Endodermal cell (in vitro differentiated cells): ENCODE measurements around the gene GSTT2. TPM values are rescaled to one million over a fixed set of nuclear protein-coding genes. Genes with fewer than 3 reads are reported as not detected.
A peak's percentile ranks its signal among the peaks of the same experiment; 100 is the strongest.
"Not testable (repeated sequence)": the region's sequence is repeated elsewhere in the genome, so short reads cannot be mapped to it uniquely, and the experiment has no call there.

Source experiments
- DNase-seq: peaks from one replicate; pipeline ENCODE4 v3.0.0-alpha.2; 2017
- H3K27ac ChIP-seq: 2 replicates; pipeline ENCODE4 v1.5.1; 2013; ENCODE audit warnings: mild to moderate bottlenecking, low read depth, low read length, moderate library complexity
- H3K27me3 ChIP-seq: 2 replicates; pipeline ENCODE4 v1.6.1; 2013; ENCODE audit warnings: mild to moderate bottlenecking, low read length, moderate library complexity; ENCODE audit not compliant: insufficient read depth, control insufficient read depth, poor library complexity, severe bottlenecking
- H3K36me3 ChIP-seq: 2 replicates; pipeline ENCODE4 v1.7.0; 2013; ENCODE audit warnings: mild to moderate bottlenecking, low read length, moderate library complexity; ENCODE audit not compliant: control insufficient read depth, insufficient read depth
- H3K4me1 ChIP-seq: one replicate; pipeline ENCODE4 v1.7.0; 2013; ENCODE audit warnings: low read length; ENCODE audit not compliant: control insufficient read depth, insufficient read depth
- H3K4me3 ChIP-seq: 2 replicates; pipeline ENCODE4 v1.5.1; 2013; ENCODE audit warnings: mild to moderate bottlenecking, low read length, moderate library complexity
- H3K9ac ChIP-seq: 2 replicates; pipeline ENCODE4 v1.6.1; 2013; ENCODE audit warnings: mild to moderate bottlenecking, low read length, moderate library complexity; ENCODE audit not compliant: poor library complexity, severe bottlenecking; ENCODE audit errors: extremely low read depth
- H3K9me3 ChIP-seq: 2 replicates; pipeline ENCODE4 v1.6.1; 2013; ENCODE audit warnings: mild to moderate bottlenecking, low read length, moderate library complexity; ENCODE audit not compliant: control insufficient read depth
- H3K27ac Mint-ChIP-seq: 2 replicates; pipeline ENCODE4 v1.8.0; 2020; ENCODE audit warnings: mixed read lengths
- H3K27me3 Mint-ChIP-seq: 2 replicates; pipeline ENCODE4 v1.8.0; 2021; ENCODE audit warnings: mild to moderate bottlenecking, mixed read lengths; ENCODE audit not compliant: insufficient read depth
- H3K36me3 Mint-ChIP-seq: 2 replicates; pipeline ENCODE4 v1.8.0; 2020; ENCODE audit warnings: low read depth, mixed read lengths
- H3K4me1 Mint-ChIP-seq: 2 replicates; pipeline ENCODE4 v1.8.0; 2020; ENCODE audit warnings: mixed read lengths
- H3K4me3 Mint-ChIP-seq: 2 replicates; pipeline ENCODE4 v1.8.0; 2020; ENCODE audit warnings: mild to moderate bottlenecking, moderate library complexity, mixed read lengths
- H3K9me3 Mint-ChIP-seq: 2 replicates; pipeline ENCODE4 v1.8.0; 2020; ENCODE audit warnings: mild to moderate bottlenecking, mixed read lengths
- CTCF ChIP-seq: fragments of 200-600 bp; sonication (generic); conservative IDR thresholded peaks from 2 replicates; pipeline ENCODE4 v1.5.0; 2021; ENCODE audit warnings: antibody characterized with exemption, mild to moderate bottlenecking
- WGBS, 2 experiments: methylation state at CpG; one replicate each; pipeline versions ENCODE4 v1.1.5 to v1.1.7; 2013; ENCODE audit warnings: missing lambda C conversion rate in 2 of 2, mixed read lengths in 1 of 2; ENCODE audit not compliant: insufficient coverage in 1 of 2, insufficient read length in 1 of 2; 5-methylcytosine and 5-hydroxymethylcytosine counted together
- total RNA-seq, 2 donors: library from RNA; stranded (reverse); fragmentation: NEBNext Ultra II Directional in 1 of 2; extraction: Animal tissue kit (Norgen Biotek cat#: 25700) in 1 of 2; gene quantifications; 2 replicates in 1 of 2; 3 replicates in 1 of 2; pipeline ENCODE4 v1.2.1, GENCODE V29; 2021

GSTT2 gene
- total RNA-seq, 2 donors from 2014 or later, result 0.51 to 3.7 TPM

- 94 to 100% methylated on average over 2 to 3 of the region's 3 CpGs for WGBS, 2 experiments
- no peak for TF ChIP-seq CTCF
- Mint-ChIP-seq H3K36me3 (peaks cover 31% of the 10 kb centered on the region), H3K27ac (no peak overlapping the region), H3K27me3 (no peaks in the 10 kb centered on the region), H3K9me3 (no peaks in the 10 kb centered on the region), H3K4me1 (no peaks in the 10 kb centered on the region), H3K4me3 (no peak overlapping the region)
- H3K27me3 ChIP-seq, result no peaks in the 10 kb centered on the region
- no peak overlapping the region for H3K9ac ChIP-seq
- H3K36me3 ChIP-seq, result peaks cover 30% of the 10 kb centered on the region
- H3K4me1 ChIP-seq, result no peaks in the 10 kb centered on the region
- no peak overlapping the region for H3K4me3 ChIP-seq
- H3K27ac ChIP-seq, result no peak overlapping the region
- H3K9me3 ChIP-seq, result no peaks in the 10 kb centered on the region
- no peak for DNase-seq
Measured at GRCh38 chr22:23969071-23969470, 10.9 kb upstream of the GSTT2 start.

- H3K27me3 Mint-ChIP-seq, result no peaks in the 10 kb centered on the region
- no peak overlapping the region for H3K27ac ChIP-seq
- no peaks in the 10 kb centered on the region for H3K4me1 Mint-ChIP-seq
- H3K9ac ChIP-seq, result no peak overlapping the region
- H3K27ac Mint-ChIP-seq, result no peak overlapping the region
- no peak for TF ChIP-seq CTCF
- H3K36me3 ChIP-seq, result peaks cover 30% of the 10 kb centered on the region
- no peak overlapping the region for H3K4me3 Mint-ChIP-seq
- H3K9me3 Mint-ChIP-seq, result no peaks in the 10 kb centered on the region
- no peak overlapping the region for H3K4me3 ChIP-seq
- peaks cover 31% of the 10 kb centered on the region for H3K36me3 Mint-ChIP-seq
- H3K9me3 ChIP-seq, result no peaks in the 10 kb centered on the region
- WGBS, 2 experiments, result 92 to 100% methylated on average over 5 of the region's 5 CpGs
- peak; percentile 37 for DNase-seq
- no peaks in the 10 kb centered on the region for H3K4me1 ChIP-seq
- no peaks in the 10 kb centered on the region for H3K27me3 ChIP-seq
Measured at GRCh38 chr22:23970201-23970641, 9.7 kb upstream of the GSTT2 start.

- TF ChIP-seq CTCF, result no peak
- peaks cover 30% of the 10 kb centered on the region for H3K36me3 ChIP-seq
- no peaks in the 10 kb centered on the region for H3K27me3 ChIP-seq
- WGBS, 2 experiments, result 93 to 100% methylated on average over 2 to 6 of the region's 6 CpGs
- DNase-seq, result no peak
- Mint-ChIP-seq H3K27ac (no peak overlapping the region), H3K4me3 (no peak overlapping the region), H3K27me3 (no peaks in the 10 kb centered on the region), H3K36me3 (peaks cover 31% of the 10 kb centered on the region), H3K4me1 (no peaks in the 10 kb centered on the region), H3K9me3 (no peaks in the 10 kb centered on the region)
- no peak overlapping the region for H3K27ac ChIP-seq
- no peak overlapping the region for H3K4me3 ChIP-seq
- H3K9me3 ChIP-seq, result no peaks in the 10 kb centered on the region
- H3K9ac ChIP-seq, result no peak overlapping the region
- no peaks in the 10 kb centered on the region for H3K4me1 ChIP-seq
Measured at GRCh38 chr22:23970816-23971486, 9.0 kb upstream of the GSTT2 start.

- not testable (repeated sequence) for H3K4me3 Mint-ChIP-seq, H3K27me3 ChIP-seq, H3K9ac ChIP-seq, DNase-seq, H3K27ac ChIP-seq, H3K4me1 ChIP-seq, H3K4me1 Mint-ChIP-seq, H3K9me3 Mint-ChIP-seq, H3K4me3 ChIP-seq, H3K9me3 ChIP-seq, H3K27me3 Mint-ChIP-seq
- WGBS, 2 experiments, result 88 to 100% methylated on average over 2 to 3 of the region's 3 CpGs
- peaks cover 30% of the 10 kb centered on the region for H3K36me3 ChIP-seq
- Mint-ChIP-seq H3K36me3 (peaks cover 31% of the 10 kb centered on the region), H3K27ac (peak overlapping the region; percentile 44)
Measured at GRCh38 chr22:23971927-23972326, 8.0 kb upstream of the GSTT2 start.

GRCh38 chr22:23974345-23974744 is 5.6 kb upstream of the GSTT2 start, which contains the start of gene DDT:
TSS of gene DDT (minus strand) at chr22:23974441. CDS start at chr22:23974414, 27 bp downstream.
- not testable (repeated sequence) for H3K4me3 Mint-ChIP-seq, H3K9me3 Mint-ChIP-seq

More at GRCh38 chr22:23974345-23974744, 5.6 kb upstream of the GSTT2 start, which contains the start of gene DDT:
- not testable (repeated sequence) for H3K27me3 Mint-ChIP-seq, H3K27me3 ChIP-seq, H3K4me1 ChIP-seq, H3K4me3 ChIP-seq, H3K9me3 ChIP-seq, H3K27ac ChIP-seq, H3K9ac ChIP-seq, DNase-seq, H3K27ac Mint-ChIP-seq, H3K4me1 Mint-ChIP-seq
- WGBS, 2 experiments, result no CpG with 5 or more reads among the region's 29 CpGs
- peaks cover 25% of the 10 kb centered on the region for H3K36me3 ChIP-seq
- peaks cover 27% of the 10 kb centered on the region for H3K36me3 Mint-ChIP-seq
